Measurements from ENCODE around the gene TMEM59L. TPM values are rescaled to one million over a fixed set of nuclear protein-coding genes. Genes with fewer than 3 reads are reported as not detected.

TMEM59L gene
- total RNA-seq, 1 donor from 2014 or later: 4.9 TPM

DNA sequence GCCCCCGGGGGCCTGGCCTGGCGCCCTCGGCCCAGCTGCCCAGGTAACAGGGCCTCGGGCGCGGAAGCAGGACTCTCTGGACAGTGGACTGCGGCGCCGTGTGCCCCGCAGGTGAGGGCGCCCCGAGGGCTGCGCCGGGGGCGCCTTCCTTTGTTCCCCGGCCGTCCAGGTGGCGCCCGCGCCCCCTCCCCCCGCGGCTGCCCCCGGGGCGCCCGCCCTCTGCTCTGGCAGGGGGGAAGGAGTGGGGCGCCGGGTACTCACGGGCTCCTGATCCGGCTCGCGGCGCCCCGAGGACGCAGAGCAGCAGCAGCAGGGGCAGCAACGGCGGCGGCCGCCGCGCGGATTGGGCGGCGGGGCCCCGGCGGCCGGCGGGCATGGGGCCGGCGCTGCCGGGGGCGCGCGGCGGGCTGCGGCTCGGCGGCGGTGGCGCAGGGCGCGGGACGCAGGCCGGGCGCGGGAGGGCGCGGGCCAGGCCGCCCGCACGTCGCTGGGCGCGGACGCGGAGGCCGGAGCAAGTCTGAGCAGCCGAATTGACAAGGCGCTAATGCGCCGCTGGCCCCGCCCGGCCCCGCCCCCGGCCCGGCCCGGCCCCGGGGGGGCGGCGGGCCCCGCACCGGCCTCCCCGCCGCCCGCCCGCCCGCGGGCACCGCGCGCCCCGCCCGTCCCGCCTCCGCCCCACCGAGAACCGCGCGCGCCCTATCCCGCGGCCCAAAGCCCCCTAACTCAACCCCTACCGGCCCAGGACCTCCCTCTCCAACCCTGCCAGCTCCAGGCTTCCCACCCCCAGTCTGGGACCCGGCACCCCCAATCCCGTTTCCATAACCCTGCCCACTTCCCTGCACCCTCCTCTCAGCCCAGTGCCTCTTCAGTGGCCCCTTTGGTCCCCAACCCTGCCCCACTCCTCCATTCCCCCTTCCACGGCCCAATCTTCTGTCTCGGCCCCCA is 6.1 kb upstream of the TMEM59L start, which contains the start of gene CRLF1:
CRLF1 (minus strand) TSS at position 519 of the 945 bp plus-strand sequence; CDS start at position 376, 143 bp downstream.
- H3K27me3 Mint-ChIP-seq (ENCODE audit: low read depth): peaks cover 84% of the 10 kb centered on the region
- peak within 1 kb of the TSS; percentile 22 for H3K4me3 Mint-ChIP-seq
- H3K36me3 Mint-ChIP-seq: no peaks in the 10 kb centered on the region
- TF ChIP-seq, protein P1, sequence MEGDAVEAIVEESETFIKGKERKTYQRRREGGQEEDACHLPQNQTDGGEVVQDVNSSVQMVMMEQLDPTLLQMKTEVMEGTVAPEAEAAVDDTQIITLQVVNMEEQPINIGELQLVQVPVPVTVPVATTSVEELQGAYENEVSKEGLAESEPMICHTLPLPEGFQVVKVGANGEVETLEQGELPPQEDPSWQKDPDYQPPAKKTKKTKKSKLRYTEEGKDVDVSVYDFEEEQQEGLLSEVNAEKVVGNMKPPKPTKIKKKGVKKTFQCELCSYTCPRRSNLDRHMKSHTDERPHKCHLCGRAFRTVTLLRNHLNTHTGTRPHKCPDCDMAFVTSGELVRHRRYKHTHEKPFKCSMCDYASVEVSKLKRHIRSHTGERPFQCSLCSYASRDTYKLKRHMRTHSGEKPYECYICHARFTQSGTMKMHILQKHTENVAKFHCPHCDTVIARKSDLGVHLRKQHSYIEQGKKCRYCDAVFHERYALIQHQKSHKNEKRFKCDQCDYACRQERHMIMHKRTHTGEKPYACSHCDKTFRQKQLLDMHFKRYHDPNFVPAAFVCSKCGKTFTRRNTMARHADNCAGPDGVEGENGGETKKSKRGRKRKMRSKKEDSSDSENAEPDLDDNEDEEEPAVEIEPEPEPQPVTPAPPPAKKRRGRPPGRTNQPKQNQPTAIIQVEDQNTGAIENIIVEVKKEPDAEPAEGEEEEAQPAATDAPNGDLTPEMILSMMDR (IDR thresholded peaks at IDR 0.05; ENCODE audit: unreplicated experiment): no peak
- H3K4me1 Mint-ChIP-seq: peaks cover 22% of the 10 kb centered on the region
- DNase-seq (ENCODE audit: low spot score in 2 of 2, unreplicated experiment in 2 of 2): no peak
- no peak within 1 kb of the TSS for H3K27ac Mint-ChIP-seq
- H3K9me3 Mint-ChIP-seq: no peaks in the 10 kb centered on the region

DNA sequence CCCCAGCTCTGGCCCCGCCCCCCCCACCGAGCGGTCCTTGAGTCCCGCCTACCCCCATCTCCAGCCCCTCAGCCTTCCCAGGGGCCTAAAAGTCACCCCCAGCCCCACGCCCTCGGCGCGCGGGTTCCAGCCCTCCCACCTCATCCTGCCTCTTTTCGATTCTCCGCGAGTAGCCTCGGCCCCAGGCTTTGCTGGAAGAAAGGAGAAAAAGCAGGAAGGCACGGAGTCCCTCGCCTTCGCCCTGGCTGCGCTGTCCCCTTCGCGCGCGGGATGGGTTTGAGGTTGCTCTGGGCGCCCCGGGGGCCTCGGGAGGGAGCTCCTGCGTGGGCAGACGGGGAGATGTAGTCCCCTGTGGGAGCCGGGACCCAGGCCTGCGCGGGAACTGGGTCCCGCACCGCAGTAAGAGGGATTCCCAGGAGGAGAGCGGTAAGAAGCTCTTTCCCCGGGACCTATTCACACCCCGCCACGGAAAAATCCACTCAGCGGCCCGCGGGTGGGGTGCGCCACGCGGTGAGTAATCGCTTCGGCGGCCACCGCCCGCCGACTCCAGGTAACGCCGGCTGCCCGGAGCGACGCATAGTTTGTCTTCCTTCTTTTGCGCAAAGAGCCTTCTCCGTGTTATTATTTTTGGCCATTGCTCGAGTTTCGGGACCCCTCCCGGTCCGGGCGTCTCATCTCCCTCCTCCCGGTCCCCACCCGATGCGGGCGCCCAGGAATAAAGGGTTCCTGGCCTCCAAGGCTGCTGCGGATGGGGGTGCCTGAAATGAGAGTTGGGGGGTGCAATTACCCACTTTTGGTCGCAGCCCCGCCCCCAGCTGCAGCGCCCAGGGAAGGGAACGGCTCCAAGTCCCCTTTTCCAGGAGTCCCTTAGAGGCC is 5.2 kb upstream of the TMEM59L start:
- TF ChIP-seq, protein P1 (IDR thresholded peaks at IDR 0.05; ENCODE audit: unreplicated experiment): no peak
- H3K27me3 Mint-ChIP-seq (ENCODE audit: low read depth): peaks cover 82% of the 10 kb centered on the region
- peaks cover 28% of the 10 kb centered on the region for H3K4me1 Mint-ChIP-seq
- no peaks in the 10 kb centered on the region for H3K9me3 Mint-ChIP-seq
- peak overlapping the region; percentile 22 for H3K4me3 Mint-ChIP-seq
- no peak overlapping the region for H3K27ac Mint-ChIP-seq
- DNase-seq (ENCODE audit: low spot score in 2 of 2, unreplicated experiment in 2 of 2): no peak
- H3K36me3 Mint-ChIP-seq: no peaks in the 10 kb centered on the region

DNA sequence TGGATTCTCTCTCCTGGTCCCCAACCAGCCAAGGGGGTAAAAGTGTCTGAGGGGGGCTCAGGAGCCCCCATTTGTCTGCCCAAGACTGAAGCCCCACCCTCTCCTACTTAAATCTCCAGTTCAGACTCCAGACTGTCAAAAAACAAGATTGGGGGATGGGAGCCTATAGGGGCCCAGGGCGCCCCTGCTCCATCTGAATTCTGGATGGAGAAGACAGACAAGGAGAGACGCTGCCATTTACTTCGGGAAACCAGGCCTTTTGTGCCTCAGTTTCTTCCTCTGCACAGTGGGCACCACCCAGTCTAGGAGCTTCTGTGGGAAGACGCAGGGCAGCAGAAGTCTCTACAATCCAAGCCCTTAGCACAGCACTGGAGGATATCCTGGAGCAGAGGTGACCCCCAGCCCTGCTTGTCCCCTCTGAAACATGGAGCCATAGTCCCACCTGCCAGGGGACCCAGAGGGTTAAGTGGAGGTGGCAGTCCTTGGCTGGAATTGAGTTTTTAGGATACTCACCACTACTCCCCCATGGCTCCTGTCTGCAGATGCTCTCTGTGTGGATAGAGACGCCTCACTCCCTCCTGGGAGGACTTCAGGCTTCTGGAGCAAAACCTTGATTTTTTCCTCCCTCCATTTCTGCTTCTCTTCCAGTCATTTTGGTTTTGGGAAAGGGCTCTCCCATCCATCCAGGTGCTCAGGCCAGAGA is 4.4 kb upstream of the TMEM59L start:
- no peak overlapping the region for H3K27ac Mint-ChIP-seq
- H3K36me3 Mint-ChIP-seq: no peaks in the 10 kb centered on the region
- TF ChIP-seq, protein P1 (IDR thresholded peaks at IDR 0.05; ENCODE audit: unreplicated experiment): no peak
- no peak overlapping the region for H3K4me3 Mint-ChIP-seq
- no peaks in the 10 kb centered on the region for H3K9me3 Mint-ChIP-seq
- peaks cover 27% of the 10 kb centered on the region for H3K4me1 Mint-ChIP-seq
- no peak for DNase-seq (ENCODE audit: low spot score in 2 of 2, unreplicated experiment in 2 of 2)
- peaks cover 81% of the 10 kb centered on the region for H3K27me3 Mint-ChIP-seq (ENCODE audit: low read depth)

DNA sequence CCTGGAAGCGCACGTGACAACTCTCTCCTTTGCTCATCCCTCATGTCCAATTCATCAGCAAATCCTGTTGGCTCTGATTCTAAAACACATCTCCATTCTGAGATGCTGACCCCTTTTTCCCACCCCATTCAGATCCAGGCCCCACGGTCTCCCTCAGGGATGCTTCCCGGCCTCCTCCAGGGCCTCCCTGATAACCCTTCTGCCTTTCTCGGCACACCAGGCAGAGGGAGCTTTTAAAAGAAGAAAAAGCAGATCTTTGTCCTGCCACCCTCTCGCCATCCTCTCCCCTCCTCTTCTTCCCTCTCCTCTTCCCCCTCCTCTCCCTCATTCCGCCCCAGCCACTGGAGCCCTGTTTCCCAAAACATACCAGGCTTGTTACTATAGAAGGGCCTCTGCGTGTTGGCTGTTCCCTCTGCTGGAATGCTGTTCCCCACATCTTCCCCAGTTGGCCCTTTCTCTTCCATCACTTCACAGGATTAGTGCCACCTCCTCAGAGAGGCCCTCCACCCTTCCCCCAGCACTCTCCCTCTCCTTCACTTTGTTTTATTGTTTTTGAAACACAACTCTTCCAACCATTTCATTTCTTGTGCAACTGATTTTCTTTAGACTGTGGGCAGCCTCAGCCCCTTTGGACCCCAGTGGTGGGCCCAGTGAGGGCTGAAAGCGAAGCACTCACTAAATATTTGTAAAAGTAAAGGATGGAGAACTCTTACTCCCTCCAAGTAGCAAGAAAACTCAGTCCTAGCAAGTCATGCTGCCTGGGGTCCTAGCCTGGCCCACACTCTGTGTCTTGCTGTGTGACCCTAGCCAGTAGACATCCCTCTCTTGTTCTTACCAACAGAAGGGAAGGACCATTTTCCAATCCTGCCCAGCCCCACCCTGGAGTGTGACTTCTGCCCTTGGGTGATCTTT is 3.6 kb upstream of the TMEM59L start:
- peaks cover 29% of the 10 kb centered on the region for H3K4me1 Mint-ChIP-seq
- no peaks in the 10 kb centered on the region for H3K9me3 Mint-ChIP-seq
- H3K36me3 Mint-ChIP-seq: no peaks in the 10 kb centered on the region
- H3K4me3 Mint-ChIP-seq: no peak overlapping the region
- H3K27ac Mint-ChIP-seq: no peak overlapping the region
- H3K27me3 Mint-ChIP-seq (ENCODE audit: low read depth): peaks cover 84% of the 10 kb centered on the region
- no peak for DNase-seq (ENCODE audit: low spot score in 2 of 2, unreplicated experiment in 2 of 2)
- TF ChIP-seq, protein P1 (IDR thresholded peaks at IDR 0.05; ENCODE audit: unreplicated experiment): no peak

Measured in mesothelial cell of epicardium (in vitro differentiated cells).